Measurements from ENCODE around the gene PVR. TPM values are rescaled to one million over a fixed set of nuclear protein-coding genes. Genes with fewer than 3 reads are reported as not detected.

Gene PVR
- total RNA-seq, 1 experiment from 2014 or later, result 15.0 TPM

- no peak for TF ChIP-seq HMGXB4 (CRISPR knock-in tag; IDR thresholded peaks at IDR 0.05)
- TF ChIP-seq IRF1 (CRISPR knock-in tag; IDR thresholded peaks at IDR 0.05), result no peak
- no peak for TF ChIP-seq RORB (CRISPR knock-in tag; IDR thresholded peaks at IDR 0.05)
- no peak for TF ChIP-seq E2F1 (CRISPR knock-in tag; IDR thresholded peaks at IDR 0.05)
- no peak for TF ChIP-seq TEAD1 (CRISPR knock-in tag; IDR thresholded peaks at IDR 0.05)
- no peak for TF ChIP-seq GRHL2 (CRISPR knock-in tag; IDR thresholded peaks at IDR 0.05; ENCODE audit: insufficient replicate concordance, severe bottlenecking)
- TF ChIP-seq ZNF396 (CRISPR knock-in tag; IDR thresholded peaks at IDR 0.05; ENCODE audit: borderline replicate concordance), result no peak
- no peak for TF ChIP-seq PREB (CRISPR knock-in tag; IDR thresholded peaks at IDR 0.05; ENCODE audit: borderline replicate concordance)
Observed at GRCh38 chr19:44706506-44707236, 63.0 kb downstream of the PVR start (continued).

GRCh38 chr19:44707794-44708193 is 64.1 kb downstream of the PVR start:
- DNase-seq (ENCODE audit: low spot score) (no peak), ATAC-seq (no peak)
- POLR2A ChIA-PET, result interaction anchor here (1.0 kb wide), 1 partner anchor 63 kb away, joined by 3 read pairs; no protein-coding TSS in a partner anchor
- no peak overlapping the region for H3K4me3 Mint-ChIP-seq
- CTCF ChIA-PET, result interaction anchor here (2.8 kb wide), 1 partner anchor 63 kb away, joined by 10 read pairs; no protein-coding TSS in a partner anchor
- no peaks in the 10 kb centered on the region for H3K9me3 Mint-ChIP-seq
- H3K27me3 Mint-ChIP-seq (ENCODE audit: low read depth), result no peaks in the 10 kb centered on the region; the same call in 1 of the 2 replicates
- no peaks in the 10 kb centered on the region; the same call in 1 of the 2 replicates for H3K4me1 Mint-ChIP-seq
- H3K36me3 Mint-ChIP-seq, result peaks cover 7% of the 10 kb centered on the region; the same call in 1 of the 2 replicates
- no peak overlapping the region for H3K27ac Mint-ChIP-seq
- TF ChIP-seq ZNF138 (CRISPR knock-in tag; conservative IDR thresholded peaks at IDR 0.05) (no peak), SMAD4 (CRISPR knock-in tag; IDR thresholded peaks at IDR 0.05) (no peak), PRDM15 (CRISPR knock-in tag; IDR thresholded peaks at IDR 0.05) (no peak)

GRCh38 chr19:44708940-44709339 is 65.2 kb downstream of the PVR start:
- no peak overlapping the region for H3K27ac Mint-ChIP-seq
- no peaks in the 10 kb centered on the region for H3K27me3 Mint-ChIP-seq (ENCODE audit: low read depth)
- H3K4me1 Mint-ChIP-seq, result no peaks in the 10 kb centered on the region
- no peaks in the 10 kb centered on the region for H3K9me3 Mint-ChIP-seq
- H3K36me3 Mint-ChIP-seq, result peaks cover 14% of the 10 kb centered on the region
- POLR2A ChIA-PET, result interaction anchor here (1.0 kb wide), 1 partner anchor 62 kb away, joined by 3 read pairs; no protein-coding TSS in a partner anchor
- no peak overlapping the region for H3K4me3 Mint-ChIP-seq
- no peak for DNase-seq (ENCODE audit: low spot score)
- CTCF ChIA-PET, result interaction anchor here (0.7 to 1.6 kb wide), 2 partner anchors 20 to 62 kb away, joined by 4 to 5 read pairs; no protein-coding TSS in a partner anchor
- ATAC-seq, result no peak
- no peak for TF ChIP-seq SMAD3 (CRISPR knock-in tag; IDR thresholded peaks at IDR 0.05; ENCODE audit: borderline replicate concordance)
- TF ChIP-seq GTF2I (CRISPR knock-in tag; conservative IDR thresholded peaks at IDR 0.05), result no peak
- no peak for TF ChIP-seq ZNF396 (CRISPR knock-in tag; IDR thresholded peaks at IDR 0.05; ENCODE audit: borderline replicate concordance)
- no peak for TF ChIP-seq ZNF671 (CRISPR knock-in tag; IDR thresholded peaks at IDR 0.05)
- TF ChIP-seq ZNF423 (CRISPR knock-in tag; IDR thresholded peaks at IDR 0.05), result no peak
- TF ChIP-seq ESRRA (CRISPR knock-in tag; IDR thresholded peaks at IDR 0.05; ENCODE audit: borderline replicate concordance), result no peak
- TF ChIP-seq SMAD4 (CRISPR knock-in tag; IDR thresholded peaks at IDR 0.05), result no peak
- no peak for TF ChIP-seq RORB (CRISPR knock-in tag; IDR thresholded peaks at IDR 0.05)
- TF ChIP-seq MXD4 (CRISPR knock-in tag; IDR thresholded peaks at IDR 0.05; ENCODE audit: borderline replicate concordance), result no peak
- no peak for TF ChIP-seq FOXJ3 (CRISPR knock-in tag; IDR thresholded peaks at IDR 0.05; ENCODE audit: borderline replicate concordance)
- TF ChIP-seq ZNF232 (CRISPR knock-in tag; IDR thresholded peaks at IDR 0.05), result no peak
- TF ChIP-seq TEAD1 (CRISPR knock-in tag; IDR thresholded peaks at IDR 0.05), result no peak
- no peak for TF ChIP-seq ATF1 (CRISPR knock-in tag; IDR thresholded peaks at IDR 0.05)
- no peak for TF ChIP-seq EMX1 (CRISPR knock-in tag; IDR thresholded peaks at IDR 0.05)
- TF ChIP-seq ATF3 (CRISPR knock-in tag; conservative IDR thresholded peaks at IDR 0.05), result no peak
